ENCODE measurements around the gene CCM2.

CCM2 gene

DNA sequence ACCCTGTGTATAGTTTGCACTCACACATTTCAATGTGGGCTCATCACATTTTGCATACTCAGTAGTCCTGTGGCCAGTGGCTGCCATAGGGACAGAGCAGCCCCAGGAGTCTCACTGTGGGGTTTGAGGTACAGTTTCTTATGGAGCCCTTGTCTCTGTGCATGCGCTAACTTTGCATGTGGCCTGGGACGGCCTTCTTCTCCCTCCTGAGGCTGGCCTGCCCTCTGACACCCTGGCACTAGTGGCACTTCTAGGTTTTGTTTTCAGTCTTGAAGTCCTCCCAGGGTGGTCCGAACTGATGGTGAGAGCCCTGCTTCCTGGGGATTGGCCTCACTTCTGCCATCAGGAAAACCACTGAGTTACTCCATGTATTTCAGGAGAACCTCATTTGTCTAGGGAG, 67.6 kb downstream of the CCM2 start:
- no peak for DNase-seq (ENCODE audit: low read depth)

GRCh38 chr7:45068236-45069023, 68.4 kb downstream of the CCM2 start:
- DNase-seq (ENCODE audit: low read depth): no peak

DNA sequence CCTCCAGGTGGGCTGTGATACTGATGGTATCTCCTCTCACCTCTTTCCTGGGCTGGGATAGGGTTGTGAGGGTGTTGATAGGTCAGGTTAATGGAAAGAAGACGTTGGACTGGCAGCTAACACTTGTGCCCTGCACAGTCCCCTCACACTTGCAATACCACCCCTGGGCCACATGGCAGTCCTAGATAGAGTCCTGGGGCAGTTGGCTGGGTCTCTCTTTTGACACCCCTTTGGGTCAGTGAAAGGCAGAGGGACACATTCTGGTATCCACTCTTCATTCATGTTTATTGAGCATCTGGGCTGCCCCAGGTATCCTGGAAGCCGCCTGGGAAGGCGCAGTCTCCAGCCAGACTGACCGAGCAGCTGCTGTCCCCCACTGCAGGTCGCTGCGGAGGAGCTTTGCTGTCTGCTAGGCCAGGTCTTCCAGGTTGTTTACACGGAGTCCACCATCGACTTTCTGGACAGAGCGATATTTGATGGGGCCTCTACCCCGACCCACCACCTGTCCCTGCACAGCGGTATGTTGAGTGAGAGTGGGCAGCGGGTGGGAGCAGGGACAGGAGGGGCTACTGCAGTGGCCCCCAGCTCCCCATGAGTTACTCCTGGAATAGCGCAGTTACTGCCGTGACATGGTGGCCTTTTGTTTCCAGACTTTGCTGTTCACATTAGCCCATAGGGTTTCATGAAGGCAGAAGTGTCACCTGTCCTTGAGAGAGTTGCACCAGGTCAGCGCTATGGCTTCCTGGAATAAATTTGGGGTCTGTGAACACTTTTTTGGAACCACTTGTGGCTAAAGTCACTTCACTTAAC, 69.6 kb downstream of the CCM2 start:
- no peak for DNase-seq (ENCODE audit: low read depth)

DNA sequence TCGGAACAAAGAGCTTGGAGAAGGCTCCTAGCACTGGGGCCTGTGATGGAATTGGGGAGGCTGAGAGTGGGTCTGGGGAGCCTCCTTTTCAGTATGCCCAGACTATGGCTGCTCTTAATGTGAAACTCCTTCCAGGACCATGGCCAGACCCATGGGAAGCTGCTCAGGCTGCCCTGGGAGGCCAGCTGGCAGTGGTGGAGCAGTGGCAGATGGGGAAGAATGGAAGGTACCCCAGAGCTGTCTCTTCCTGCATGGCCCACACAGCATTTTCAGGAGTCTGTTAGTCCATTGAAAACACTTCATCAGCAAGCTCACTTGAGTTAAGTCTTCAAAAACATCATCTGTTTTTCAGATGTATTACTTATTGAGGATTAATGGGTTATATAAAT, 70.2 kb downstream of the CCM2 start:
- no peak for DNase-seq (ENCODE audit: low read depth)

DNA sequence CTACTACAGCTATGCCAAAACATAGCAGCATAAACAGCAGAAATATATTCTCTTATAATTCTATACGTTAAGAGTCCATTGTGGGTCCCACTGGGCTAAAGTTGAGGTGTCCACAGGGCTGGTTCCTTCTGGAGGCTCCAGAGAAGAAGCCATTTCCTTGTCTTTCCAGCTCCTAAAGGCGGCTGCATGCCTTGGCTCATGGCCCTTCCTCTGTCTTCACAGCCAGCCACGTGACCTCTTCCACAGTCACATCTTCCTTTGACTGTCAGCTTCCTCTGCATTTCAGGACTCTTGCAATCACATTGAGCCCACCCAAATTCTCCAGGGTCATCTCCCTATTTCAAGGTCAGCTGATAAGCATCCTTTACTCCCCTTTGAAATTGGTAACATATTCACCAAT, 71.5 kb downstream of the CCM2 start:
- no peak for DNase-seq (ENCODE audit: low read depth)

DNA sequence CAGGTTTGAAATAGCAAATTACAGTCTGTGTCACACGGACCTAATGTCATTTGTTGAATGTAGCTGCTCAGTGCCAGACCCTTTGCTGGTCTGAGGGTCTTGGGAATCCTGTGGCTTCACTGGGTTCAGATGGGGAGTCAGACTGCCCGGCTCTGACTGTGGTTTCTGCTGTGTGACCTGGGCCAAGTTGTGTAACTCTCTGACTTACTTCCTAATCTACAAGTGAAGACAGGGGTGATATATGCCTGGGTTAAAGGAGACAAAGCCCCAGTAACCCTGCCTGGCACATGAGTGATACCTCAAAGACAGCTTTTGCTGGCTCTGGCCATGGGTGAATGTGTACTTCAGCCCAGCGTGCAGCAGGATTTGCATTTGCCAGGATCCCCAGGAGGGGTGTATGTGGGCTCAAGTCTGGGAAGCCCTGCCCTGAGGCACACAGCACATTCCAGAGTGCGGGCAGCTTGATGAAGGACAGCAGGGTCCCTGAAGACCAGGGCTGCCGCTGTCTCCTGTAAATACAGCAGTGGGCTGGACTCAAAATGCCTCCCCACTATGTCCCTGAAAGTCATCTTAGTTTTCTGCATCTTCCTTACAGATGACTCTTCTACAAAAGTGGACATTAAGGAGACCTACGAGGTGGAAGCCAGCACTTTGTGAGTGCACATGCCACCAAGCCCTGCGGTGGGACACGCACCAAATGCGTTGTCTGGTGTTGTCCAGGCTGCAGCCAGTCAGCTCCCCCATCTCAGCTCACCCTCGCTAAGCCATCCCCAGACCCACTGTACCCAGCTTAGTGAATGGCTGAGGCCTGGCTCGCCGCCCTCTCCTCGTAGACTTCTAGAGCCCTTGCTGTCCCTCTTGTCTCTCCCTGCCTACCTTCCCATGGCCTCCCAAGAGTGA, 72.4 kb downstream of the CCM2 start:
- no peak for DNase-seq (ENCODE audit: low read depth)

- no peak for DNase-seq (ENCODE audit: low read depth)
These were observed 73.2 kb downstream of the CCM2 start for GRCh38 chr7:45073031-45073785.

DNA sequence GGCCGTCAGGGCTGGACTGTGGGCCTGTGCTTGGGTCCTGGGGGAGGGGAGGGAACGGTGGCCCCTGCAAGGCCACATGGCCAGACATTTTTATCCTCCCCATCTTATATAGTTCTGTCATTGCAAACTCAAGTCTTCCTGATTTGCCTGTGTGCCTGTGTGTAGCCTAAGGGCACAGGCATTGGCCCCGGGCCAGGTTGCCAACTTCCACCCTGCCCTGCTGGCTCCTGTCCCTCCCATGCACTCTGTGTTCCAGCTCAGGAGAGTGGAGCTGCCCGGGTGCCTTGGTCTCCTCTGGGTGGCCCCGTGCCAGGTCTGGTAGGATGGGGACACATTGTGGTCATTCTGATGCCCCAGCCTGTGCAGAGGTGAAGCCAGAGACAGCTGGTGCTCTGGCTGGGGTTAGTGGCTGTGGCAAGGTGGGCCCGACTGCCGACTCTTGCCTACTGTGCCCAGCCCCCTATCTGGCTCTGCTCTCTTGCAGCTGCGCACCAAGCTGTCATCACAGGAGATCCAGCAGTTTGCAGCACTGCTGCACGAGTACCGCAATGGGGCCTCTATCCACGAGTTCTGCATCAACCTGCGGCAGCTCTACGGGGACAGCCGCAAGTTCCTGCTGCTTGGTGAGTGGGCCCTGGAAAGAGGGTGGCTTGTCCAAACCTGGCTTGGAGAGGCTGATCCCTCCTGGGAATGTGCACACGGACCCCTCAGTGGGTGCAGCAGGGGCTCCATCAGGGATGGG, 74.0 kb downstream of the CCM2 start:
- DNase-seq (ENCODE audit: low read depth): no peak

DNA sequence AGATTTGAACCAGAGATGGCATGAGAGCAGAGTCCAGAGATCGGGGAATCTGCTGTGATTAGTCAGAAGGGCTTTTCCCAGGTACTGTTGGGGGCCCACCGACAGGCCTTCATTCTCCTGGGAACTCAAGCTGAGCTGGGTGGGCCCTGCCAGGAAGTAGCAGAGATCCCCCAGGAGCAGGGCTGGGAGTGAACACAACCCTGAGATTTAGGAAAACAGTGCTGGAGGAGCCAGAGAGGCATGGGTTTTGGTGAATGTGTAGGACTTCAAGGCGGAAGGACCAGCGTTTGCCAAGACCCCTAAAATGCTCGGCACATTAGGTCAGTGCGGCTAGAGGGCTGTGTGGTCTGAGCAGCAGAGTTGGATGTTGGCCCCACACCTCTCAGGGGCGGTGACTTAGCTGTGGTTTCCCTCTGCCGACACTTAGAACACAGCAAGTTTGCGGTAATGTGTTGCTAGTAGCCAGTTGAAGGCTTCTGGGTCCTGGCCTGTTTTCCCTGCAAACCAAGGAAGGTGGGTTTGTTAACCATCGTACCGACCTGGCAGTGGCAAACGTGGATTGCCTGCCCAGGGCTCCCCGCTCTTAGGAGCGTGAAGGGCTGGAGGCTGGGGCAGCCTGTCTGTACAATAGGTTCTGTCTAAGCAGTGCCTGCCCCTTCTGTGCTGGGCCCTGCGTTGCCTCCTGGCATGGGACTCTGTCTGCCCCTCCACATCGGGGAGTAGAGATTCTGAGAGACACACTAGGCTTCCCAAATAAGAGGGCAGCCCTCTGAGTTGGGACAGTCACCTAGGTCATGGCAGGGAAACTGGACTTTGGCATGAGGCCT, 74.7 kb downstream of the CCM2 start:
- no peak for DNase-seq (ENCODE audit: low read depth)

GRCh38 chr7:45075355-45075644, 75.3 kb downstream of the CCM2 start:
- DNase-seq (ENCODE audit: low read depth): no peak

- DNase-seq (ENCODE audit: low read depth): no peak
These were observed 76.1 kb downstream of the CCM2 start for GRCh38 chr7:45075871-45076796.

DNA sequence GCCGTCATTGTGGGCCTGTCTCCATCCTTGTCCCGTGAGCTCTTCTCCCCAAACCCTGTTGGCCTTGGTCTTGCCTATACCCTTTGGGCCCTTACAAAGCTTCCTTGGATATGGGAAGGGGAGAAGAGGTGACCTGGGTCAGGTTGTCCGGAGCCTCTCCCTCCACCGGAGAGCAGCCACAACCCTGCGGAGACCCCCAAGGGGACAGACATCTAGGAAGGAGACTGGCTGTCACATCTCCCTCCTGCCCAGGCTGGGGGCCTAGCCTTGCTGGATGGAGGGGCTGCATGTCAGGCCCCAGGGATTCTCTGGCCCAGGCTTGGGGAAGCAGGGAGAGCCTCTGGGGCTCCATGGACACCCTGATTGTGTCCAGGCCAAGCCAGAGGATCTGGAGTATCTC, 76.9 kb downstream of the CCM2 start:
- no peak for DNase-seq (ENCODE audit: low read depth)

DNA sequence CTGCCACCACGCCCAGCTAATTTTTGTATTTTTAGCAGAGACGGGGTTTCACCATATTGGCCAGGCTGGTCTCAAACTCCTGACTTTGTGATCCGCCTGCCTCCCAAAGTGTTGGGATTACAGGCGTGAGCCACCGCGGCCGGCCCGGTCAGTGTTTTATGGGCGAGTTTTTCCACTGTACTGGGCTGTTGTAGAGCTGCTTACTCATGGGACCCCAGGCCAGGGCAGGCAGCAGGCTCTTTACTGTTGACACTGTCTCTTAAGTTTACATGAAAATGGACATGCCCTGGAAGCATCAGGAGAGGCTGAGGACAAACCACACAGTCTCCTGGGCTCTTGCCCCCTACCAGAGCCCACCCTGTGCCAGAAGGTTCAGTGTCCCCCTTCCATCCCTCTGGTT, 77.6 kb downstream of the CCM2 start:
- no peak for DNase-seq (ENCODE audit: low read depth)

DNA sequence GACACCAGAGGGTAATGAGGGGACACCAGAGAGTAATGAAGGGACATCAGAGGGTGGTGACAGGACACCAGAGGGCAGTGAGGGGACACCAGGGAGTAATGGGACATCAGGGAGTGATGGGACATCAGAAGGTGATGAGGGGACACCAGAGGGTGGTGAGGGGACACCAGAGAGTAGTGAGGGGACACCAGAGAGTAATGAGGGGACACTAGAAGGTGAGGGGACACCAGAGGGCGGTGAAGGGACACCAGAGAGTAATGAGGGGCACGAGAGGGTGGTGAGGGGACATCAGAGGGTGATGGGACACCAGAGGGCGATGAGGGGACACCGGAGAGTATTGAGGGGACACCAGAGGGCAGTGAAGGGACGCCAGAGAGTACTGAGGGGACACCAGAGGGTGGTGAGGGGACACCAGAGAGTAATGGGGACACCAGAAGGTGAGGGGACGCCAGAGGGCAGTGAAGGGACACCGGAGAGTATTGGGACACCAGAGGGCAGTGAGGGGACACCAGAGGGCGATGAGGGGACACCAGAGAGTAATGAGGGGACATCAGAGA, 78.2 kb downstream of the CCM2 start:
- no peak for DNase-seq (ENCODE audit: low read depth)

- DNase-seq (ENCODE audit: low read depth): no peak
These were observed 80.4 kb downstream of the CCM2 start for GRCh38 chr7:45080265-45080957.

DNA sequence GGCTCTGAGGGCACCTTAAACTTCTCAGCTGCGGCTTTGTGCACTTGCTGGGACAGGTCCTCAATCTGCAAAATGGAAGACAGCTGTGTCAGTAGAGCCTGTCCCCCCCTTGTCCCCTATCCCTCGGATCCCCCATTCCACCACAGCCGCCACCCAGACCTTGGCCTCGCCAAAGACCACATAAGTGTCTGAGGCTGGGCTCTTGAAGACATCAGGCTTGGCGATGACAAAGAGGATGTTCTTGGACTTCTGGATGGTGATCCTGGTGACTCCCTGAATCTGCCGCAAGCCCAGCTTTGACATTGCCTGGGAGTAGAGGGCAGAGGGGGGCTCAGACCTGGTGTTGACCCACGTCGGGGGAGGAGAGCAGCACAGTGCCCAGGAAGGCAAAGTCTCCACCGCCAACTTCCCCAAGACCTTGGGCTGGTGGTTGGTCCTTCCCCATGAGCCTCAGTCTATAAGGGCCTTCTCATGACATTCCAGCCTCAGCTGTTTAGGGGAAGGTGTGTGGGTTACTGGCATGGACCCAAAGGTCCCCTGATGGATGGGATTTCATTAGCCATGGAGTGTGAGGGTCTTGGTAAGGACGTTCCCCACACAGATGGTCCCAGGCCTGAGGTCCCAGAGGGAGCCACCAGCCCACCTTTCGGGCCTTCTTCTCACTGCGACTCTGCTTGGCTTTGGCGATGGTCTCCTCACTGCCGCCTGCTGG, 81.1 kb downstream of the CCM2 start:
- no peak for DNase-seq (ENCODE audit: low read depth)

GRCh38 chr7:45081670-45081974, 81.6 kb downstream of the CCM2 start:
- no peak for DNase-seq (ENCODE audit: low read depth)

Measured in stimulated activated CD8-positive, alpha-beta memory T cell treated with anti-CD3 and anti-CD28 coated beads, Interleukin-15, amount 100 ng/mL, for 1 hour (primary cell).